GM12878 (cell line): ENCODE data around the gene PDLIM5.

Experiments used
- ASH2L ChIP-seq: fragments of 300-600, 200-600 bp; sonication (generic); IDR thresholded peaks from 2 replicates; pipeline ENCODE4 v1.6.1; 2017; ENCODE audit warnings: low read depth, mild to moderate bottlenecking, borderline replicate concordance
- CEBPZ ChIP-seq: fragments of 150-350 bp; IDR thresholded peaks from 2 replicates; pipeline ENCODE4 v1.6.1; 2016; ENCODE audit warnings: low read depth, low read length
- CTCF ChIP-seq, 3 experiments: IDR thresholded peaks in 2 of 3; conservative IDR thresholded peaks in 1 of 3; 2 replicates each; pipeline ENCODE4 v1.5.1; 2011; ENCODE audit warnings: low read depth in 3 of 3, low read length in 3 of 3, mild to moderate bottlenecking in 3 of 3, control low read depth in 2 of 3, moderate library complexity in 2 of 3, inconsistent platforms in 1 of 3, mixed read lengths in 1 of 3; ENCODE audit not compliant: control insufficient read depth in 2 of 3, insufficient read depth in 1 of 3; ENCODE audit errors: extremely low read depth in 1 of 3
- NRF1 ChIP-seq: conservative IDR thresholded peaks from 2 replicates; pipeline ENCODE4 v1.6.1; 2011; ENCODE audit warnings: mild to moderate bottlenecking, low read depth, low read length, improper control_type of control experiment
- PML ChIP-seq: IDR thresholded peaks from 2 replicates; pipeline ENCODE4 v1.6.1; 2012; ENCODE audit warnings: low read length, inconsistent platforms
- POLR2A ChIP-seq: IDR thresholded peaks from 2 replicates; pipeline ENCODE4 v1.6.1; 2011; ENCODE audit warnings: low read depth, mild to moderate bottlenecking, low read length
- POLR2AphosphoS5 ChIP-seq: IDR thresholded peaks from 2 replicates; pipeline ENCODE4 v1.6.1; 2011; ENCODE audit warnings: mild to moderate bottlenecking, low read length, inconsistent platforms
- TCF3 ChIP-seq: IDR thresholded peaks from 2 replicates; pipeline ENCODE4 v1.6.1; 2012; ENCODE audit warnings: low read depth, mild to moderate bottlenecking, low read length, borderline replicate concordance; ENCODE audit not compliant: insufficient read depth
- ZNF274 ChIP-seq: IDR thresholded peaks from one replicate; pipeline ENCODE4 v1.8.0; 2011; ENCODE audit not compliant: insufficient read length, insufficient read depth

GRCh38 chr4:94715726-94716125 is 264.0 kb downstream of the PDLIM5 start:
- TF ChIP-seq POLR2A (no peak), CTCF (IDR thresholded peaks at IDR 0.05 in 2 of 3, conservative IDR thresholded peaks at IDR 0.05 in 1 of 3; ENCODE audit: control insufficient read depth in 2 of 3, extremely low read depth in 1 of 3, insufficient read depth in 1 of 3, low read depth in 3 of 3, low read length in 3 of 3) (no peak), POLR2AphosphoS5 (no peak), ZNF274 (no peak), ASH2L (no peak), TCF3 (no peak), NRF1 (no peak), PML (no peak), CEBPZ (no peak)
